ENCODE results near the gene MAPKAPK5.

MAPKAPK5 gene

GRCh38 chr12:111858778-111859177, 16.8 kb downstream of the MAPKAPK5 start:
- no peak overlapping the region for H3K4ac ChIP-seq (ENCODE audit: low read depth in 1 of 2, low read length in 2 of 2)

GRCh38 chr12:111864913-111865312, 22.9 kb downstream of the MAPKAPK5 start:
- Histone ChIP-seq H2AK5ac (ENCODE audit: low read length, severe bottlenecking) (no peak overlapping the region), H3K23ac (ENCODE audit: low read length in 2 of 2) (no peak overlapping the region), H3K27ac (ENCODE audit: low read length, poor library complexity, severe bottlenecking) (no peak overlapping the region), H4K91ac (ENCODE audit: low read length) (no peak overlapping the region), H3K4me1 (ENCODE audit: control insufficient read depth, insufficient read depth, low read depth, low read length) (peaks cover 3% of the 10 kb centered on the region), H3K4me3 (ENCODE audit: insufficient read depth in 1 of 2, low read depth in 1 of 2, low read length in 2 of 2) (no peak overlapping the region), H3K79me1 (replicated peaks; ENCODE audit: low read length, poor library complexity, severe bottlenecking) (peaks cover 18% of the 10 kb centered on the region), H3K9ac (ENCODE audit: low read length) (no peak overlapping the region), H3K9me3 (ENCODE audit: control insufficient read depth, low read length) (no peaks in the 10 kb centered on the region), H2BK5ac (ENCODE audit: low read depth, low read length, poor library complexity, severe bottlenecking) (no peak overlapping the region), H2BK12ac (ENCODE audit: low read length in 2 of 2) (no peak overlapping the region), H2BK15ac (ENCODE audit: low read depth, poor library complexity, severe bottlenecking) (no peak overlapping the region), H3K18ac (ENCODE audit: low read depth in 1 of 2, low read length in 2 of 2) (no peak overlapping the region), H3K27me3 (ENCODE audit: control insufficient read depth in 1 of 2, insufficient read depth in 1 of 2, low read length in 2 of 2) (no peaks in the 10 kb centered on the region), H3K14ac (ENCODE audit: low read length in 2 of 2) (no peak overlapping the region), H3K36me3 (ENCODE audit: control insufficient read depth in 1 of 2, insufficient read depth in 2 of 2, low read depth in 1 of 2, low read length in 2 of 2) (peaks cover 13 to 48% of the 10 kb centered on the region in 2 experiments), H3K4ac (ENCODE audit: low read depth in 1 of 2, low read length in 2 of 2) (no peak overlapping the region), H4K8ac (ENCODE audit: low read length) (no peak overlapping the region), H2AFZ (ENCODE audit: low read depth, low read length) (no peak overlapping the region), H2BK120ac (ENCODE audit: low read depth, low read length) (no peak overlapping the region), H3K4me2 (ENCODE audit: low read length, poor library complexity, severe bottlenecking) (no peak overlapping the region)
- DNase-seq = no peak
- WGBS = 100% methylated on average over 1 of the region's 1 CpG

More at GRCh38 chr12:111858778-111859177, 16.8 kb downstream of the MAPKAPK5 start:
- Histone ChIP-seq H3K79me1 (replicated peaks; ENCODE audit: low read length, poor library complexity, severe bottlenecking) (peaks cover 8% of the 10 kb centered on the region), H4K8ac (ENCODE audit: low read length) (no peak overlapping the region), H3K9ac (ENCODE audit: low read length) (no peak overlapping the region), H3K14ac (ENCODE audit: low read length in 2 of 2) (no peak overlapping the region), H4K91ac (ENCODE audit: low read length) (no peak overlapping the region), H3K4me2 (ENCODE audit: low read length, poor library complexity, severe bottlenecking) (no peak overlapping the region), H2BK5ac (ENCODE audit: low read depth, low read length, poor library complexity, severe bottlenecking) (no peak overlapping the region), H3K18ac (ENCODE audit: low read depth in 1 of 2, low read length in 2 of 2) (no peak overlapping the region), H3K27ac (ENCODE audit: low read length, poor library complexity, severe bottlenecking) (no peak overlapping the region), H3K27me3 (ENCODE audit: control insufficient read depth in 1 of 2, insufficient read depth in 1 of 2, low read length in 2 of 2) (no peaks in the 10 kb centered on the region), H3K4me3 (ENCODE audit: insufficient read depth in 1 of 2, low read depth in 1 of 2, low read length in 2 of 2) (no peak overlapping the region), H3K23ac (ENCODE audit: low read length in 2 of 2) (no peak overlapping the region), H2BK15ac (ENCODE audit: low read depth, poor library complexity, severe bottlenecking) (no peak overlapping the region), H2BK12ac (ENCODE audit: low read length in 2 of 2) (no peak overlapping the region), H3K4me1 (ENCODE audit: control insufficient read depth, insufficient read depth, low read depth, low read length) (peaks cover 3% of the 10 kb centered on the region), H3K36me3 (ENCODE audit: control insufficient read depth in 1 of 2, insufficient read depth in 2 of 2, low read depth in 1 of 2, low read length in 2 of 2) (peaks cover 7 to 12% of the 10 kb centered on the region in 2 experiments), H3K9me3 (ENCODE audit: control insufficient read depth, low read length) (no peaks in the 10 kb centered on the region), H2AK5ac (ENCODE audit: low read length, severe bottlenecking) (no peak overlapping the region), H2BK120ac (ENCODE audit: low read depth, low read length) (no peak overlapping the region), H2AFZ (ENCODE audit: low read depth, low read length) (no peak overlapping the region)
- DNase-seq = no peak
- 96% methylated on average over 7 of the region's 7 CpGs for WGBS

GRCh38 chr12:111867531-111867930, 25.5 kb downstream of the MAPKAPK5 start:
- Histone ChIP-seq H4K91ac (ENCODE audit: low read length) (no peak overlapping the region), H3K79me1 (replicated peaks; ENCODE audit: low read length, poor library complexity, severe bottlenecking) (peaks cover 19% of the 10 kb centered on the region)
- 94% methylated on average over 1 of the region's 2 CpGs for WGBS

GRCh38 chr12:111868676-111869588, 26.9 kb downstream of the MAPKAPK5 start:
- Histone ChIP-seq H2BK12ac (ENCODE audit: low read length in 2 of 2) (no peak overlapping the region), H3K23ac (ENCODE audit: low read length in 2 of 2) (no peak overlapping the region), H2AK5ac (ENCODE audit: low read length, severe bottlenecking) (no peak overlapping the region), H4K91ac (ENCODE audit: low read length) (no peak overlapping the region), H3K4me3 (ENCODE audit: insufficient read depth in 1 of 2, low read depth in 1 of 2, low read length in 2 of 2) (no peak overlapping the region), H3K14ac (ENCODE audit: low read length in 2 of 2) (no peak overlapping the region), H3K4me1 (ENCODE audit: control insufficient read depth, insufficient read depth, low read depth, low read length) (no peaks in the 10 kb centered on the region), H2BK5ac (ENCODE audit: low read depth, low read length, poor library complexity, severe bottlenecking) (no peak overlapping the region), H3K79me1 (replicated peaks; ENCODE audit: low read length, poor library complexity, severe bottlenecking) (peaks cover 12% of the 10 kb centered on the region), H2BK15ac (ENCODE audit: low read depth, poor library complexity, severe bottlenecking) (no peak overlapping the region), H3K9ac (ENCODE audit: low read length) (no peak overlapping the region), H3K18ac (ENCODE audit: low read depth in 1 of 2, low read length in 2 of 2) (no peak overlapping the region), H4K8ac (ENCODE audit: low read length) (no peak overlapping the region), H2BK120ac (ENCODE audit: low read depth, low read length) (no peak overlapping the region), H3K27ac (ENCODE audit: low read length, poor library complexity, severe bottlenecking) (no peak overlapping the region), H3K4me2 (ENCODE audit: low read length, poor library complexity, severe bottlenecking) (no peak overlapping the region), H3K4ac (ENCODE audit: low read depth in 1 of 2, low read length in 2 of 2) (no peak overlapping the region), H3K36me3 (ENCODE audit: control insufficient read depth in 1 of 2, insufficient read depth in 2 of 2, low read depth in 1 of 2, low read length in 2 of 2) (peaks cover 25 to 86% of the 10 kb centered on the region in 2 experiments), H3K27me3 (ENCODE audit: control insufficient read depth in 1 of 2, insufficient read depth in 1 of 2, low read length in 2 of 2) (no peaks in the 10 kb centered on the region), H3K9me3 (ENCODE audit: control insufficient read depth, low read length) (no peaks in the 10 kb centered on the region), H2AFZ (ENCODE audit: low read depth, low read length) (no peak overlapping the region)
- 100% methylated on average over 2 of the region's 2 CpGs for WGBS
- DNase-seq = no peak

More at GRCh38 chr12:111867531-111867930, 25.5 kb downstream of the MAPKAPK5 start:
- Histone ChIP-seq H2BK12ac (ENCODE audit: low read length in 2 of 2) (no peak overlapping the region), H3K27me3 (ENCODE audit: control insufficient read depth in 1 of 2, insufficient read depth in 1 of 2, low read length in 2 of 2) (no peaks in the 10 kb centered on the region), H4K8ac (ENCODE audit: low read length) (no peak overlapping the region), H3K18ac (ENCODE audit: low read depth in 1 of 2, low read length in 2 of 2) (no peak overlapping the region), H3K4me3 (ENCODE audit: insufficient read depth in 1 of 2, low read depth in 1 of 2, low read length in 2 of 2) (no peak overlapping the region), H2BK15ac (ENCODE audit: low read depth, poor library complexity, severe bottlenecking) (no peak overlapping the region), H2BK120ac (ENCODE audit: low read depth, low read length) (no peak overlapping the region), H3K9ac (ENCODE audit: low read length) (no peak overlapping the region), H3K4ac (ENCODE audit: low read depth in 1 of 2, low read length in 2 of 2) (no peak overlapping the region), H3K36me3 (ENCODE audit: control insufficient read depth in 1 of 2, insufficient read depth in 2 of 2, low read depth in 1 of 2, low read length in 2 of 2) (peaks cover 22 to 75% of the 10 kb centered on the region in 2 experiments), H3K14ac (ENCODE audit: low read length in 2 of 2) (no peak overlapping the region), H3K4me1 (ENCODE audit: control insufficient read depth, insufficient read depth, low read depth, low read length) (no peaks in the 10 kb centered on the region), H3K9me3 (ENCODE audit: control insufficient read depth, low read length) (no peaks in the 10 kb centered on the region), H3K23ac (ENCODE audit: low read length in 2 of 2) (no peak overlapping the region), H2AK5ac (ENCODE audit: low read length, severe bottlenecking) (no peak overlapping the region), H2AFZ (ENCODE audit: low read depth, low read length) (no peak overlapping the region), H3K27ac (ENCODE audit: low read length, poor library complexity, severe bottlenecking) (no peak overlapping the region), H3K4me2 (ENCODE audit: low read length, poor library complexity, severe bottlenecking) (no peak overlapping the region), H2BK5ac (ENCODE audit: low read depth, low read length, poor library complexity, severe bottlenecking) (no peak overlapping the region)
- DNase-seq = no peak

All from mesenchymal stem cell (in vitro differentiated cells and primary cell).